GM13977 (cell line): Measurements from ENCODE around the gene WDR17.

Experiments used
- DNase-seq: peaks from one replicate; pipeline ENCODE4 v3.0.0; 2012; ENCODE audit warnings: low spot score
- CTCF ChIP-seq: IDR thresholded peaks from 2 replicates; pipeline ENCODE4 v1.5.1; 2012; ENCODE audit warnings: mild to moderate bottlenecking, control low read depth; ENCODE audit not compliant: insufficient read depth; ENCODE audit errors: extremely low read depth, missing control alignments
- in situ Hi-C: fragments of 300-500 bp; cut with MboI; formaldehyde crosslinking; loops from one replicate; pipeline ENCODE4 v1.12.0; 2022; ENCODE audit warnings: low sequenced_read_pairs, low pct_unique_long_range_greater_than_20kb, mixed read lengths, inconsistent platforms; ENCODE audit not compliant: unreplicated experiment

Gene WDR17

GRCh38 chr4:176189891-176190795 is 124.5 kb downstream of the WDR17 start:
- in situ Hi-C loops, result no loop called here
- no peak for DNase-seq
- TF ChIP-seq CTCF, result no peak

- no peak for DNase-seq
- in situ Hi-C loops, result no loop called here
Measured at GRCh38 chr4:176191974-176192373, 126.3 kb downstream of the WDR17 start.

GRCh38 chr4:176193126-176193525 is 127.5 kb downstream of the WDR17 start:
- TF ChIP-seq CTCF, result no peak
- in situ Hi-C loops, result no loop called here
- no peak for DNase-seq

More at GRCh38 chr4:176191974-176192373, 126.3 kb downstream of the WDR17 start:
- TF ChIP-seq CTCF, result peak; percentile 10

GRCh38 chr4:176193938-176194337 is 128.3 kb downstream of the WDR17 start:
- DNase-seq, result no peak
- in situ Hi-C loops, result no loop called here
- TF ChIP-seq CTCF, result no peak

- TF ChIP-seq CTCF, result no peak
- in situ Hi-C loops, result no loop called here
Measured at GRCh38 chr4:176195184-176195978, 129.7 kb downstream of the WDR17 start, which contains the start of gene SPATA4. Gene SPATA4 (minus strand): TSS chr4:176195585. CDS start chr4:176195562, 23 bp downstream.

GRCh38 chr4:176198316-176198903 is 132.8 kb downstream of the WDR17 start:
- DNase-seq, result no peak
- in situ Hi-C loops, result no loop called here
- TF ChIP-seq CTCF, result no peak

More at GRCh38 chr4:176195184-176195978, 129.7 kb downstream of the WDR17 start, which contains the start of gene SPATA4:
- DNase-seq, result peak; percentile 92
